ENCODE results near the gene PADI1. TPM values are rescaled to one million over a fixed set of nuclear protein-coding genes. Genes with fewer than 3 reads are reported as not detected.

PADI1 gene
- total and polyA plus RNA-seq, 8 donors: 0.37 to 98.2 TPM; not detected in 6

- no peak for DNase-seq
- peaks cover 0 to 4% (median 0%) of the 10 kb centered on the region in 4 donors for H3K4me1 ChIP-seq
- peaks cover 0 to 21% (median 0%) of the 10 kb centered on the region in 3 donors for H3K27me3 ChIP-seq
- H3K4me3 ChIP-seq: no peak overlapping the region
- intact Hi-C loops (cut with DNase I; ENCODE audit: low total_unique reads): no loop called here
- no peak overlapping the region for H3K27ac ChIP-seq
- 69 to 80% (median 75%) methylated on average over 7 of the region's 7 CpGs for WGBS, 5 donors
- no peaks in the 10 kb centered on the region for H3K36me3 ChIP-seq
- no peaks in the 10 kb centered on the region for H3K9me3 ChIP-seq
- TF ChIP-seq POLR2A (IDR thresholded peaks at IDR 0.05) (no peak), POLR2AphosphoS5 (IDR thresholded peaks at IDR 0.05) (no peak), EP300 (IDR thresholded peaks at IDR 0.05) (no peak), CTCF (IDR thresholded peaks at IDR 0.05) (no peak)
These were observed 22.5 kb downstream of the PADI1 start for GRCh38 chr1:17227358-17227915.

GRCh38 chr1:17228619-17229018, 23.7 kb downstream of the PADI1 start:
- Histone ChIP-seq H3K27me3 (peaks cover 0 to 16% (median 0%) of the 10 kb centered on the region in 3 donors), H3K4me3 (no peak overlapping the region), H3K9me3 (no peaks in the 10 kb centered on the region), H3K27ac (no peak overlapping the region), H3K36me3 (no peaks in the 10 kb centered on the region), H3K4me1 (peaks cover 0 to 9% (median 6%) of the 10 kb centered on the region in 4 donors)
- no peak for TF ChIP-seq CTCF (IDR thresholded peaks at IDR 0.05)
- TF ChIP-seq POLR2AphosphoS5 (IDR thresholded peaks at IDR 0.05): no peak
- TF ChIP-seq POLR2A (IDR thresholded peaks at IDR 0.05): no peak
- TF ChIP-seq EP300 (IDR thresholded peaks at IDR 0.05): no peak
- intact Hi-C loops (cut with DNase I; ENCODE audit: low total_unique reads): no loop called here
- 70 to 80% (median 73%) methylated on average over 3 to 8 of the region's 8 CpGs for WGBS, 5 donors
- DNase-seq: no peak

GRCh38 chr1:17229379-17229778, 24.5 kb downstream of the PADI1 start:
- peak in 1 of 2 donors; percentile 82 for DNase-seq
- 49 to 79% (median 58%) methylated on average over 4 to 6 of the region's 6 CpGs for WGBS, 5 donors
- intact Hi-C loops (cut with DNase I; ENCODE audit: low total_unique reads): no loop called here
- H3K27me3 ChIP-seq: peaks cover 0 to 12% (median 0%) of the 10 kb centered on the region in 3 donors
- no peaks in the 10 kb centered on the region for H3K9me3 ChIP-seq
- no peak overlapping the region for H3K4me3 ChIP-seq
- no peak for TF ChIP-seq CTCF (IDR thresholded peaks at IDR 0.05)
- TF ChIP-seq POLR2AphosphoS5 (IDR thresholded peaks at IDR 0.05): no peak
- TF ChIP-seq POLR2A (IDR thresholded peaks at IDR 0.05): no peak
- TF ChIP-seq EP300 (IDR thresholded peaks at IDR 0.05): no peak
- no peaks in the 10 kb centered on the region for H3K36me3 ChIP-seq
- no peak overlapping the region for H3K27ac ChIP-seq
- H3K4me1 ChIP-seq: peaks cover 0 to 13% (median 10%) of the 10 kb centered on the region in 4 donors

- Histone ChIP-seq H3K27me3 (peaks cover 0 to 13% (median 0%) of the 10 kb centered on the region in 3 donors), H3K4me3 (no peak overlapping the region), H3K9me3 (no peaks in the 10 kb centered on the region), H3K36me3 (no peaks in the 10 kb centered on the region), H3K4me1 (peaks cover 0 to 13% (median 10%) of the 10 kb centered on the region in 4 donors), H3K27ac (no peak overlapping the region)
- no peak for TF ChIP-seq EP300 (IDR thresholded peaks at IDR 0.05)
- no peak for TF ChIP-seq CTCF (IDR thresholded peaks at IDR 0.05)
- no peak for TF ChIP-seq POLR2AphosphoS5 (IDR thresholded peaks at IDR 0.05)
- TF ChIP-seq POLR2A (IDR thresholded peaks at IDR 0.05): no peak
- intact Hi-C loops (cut with DNase I; ENCODE audit: low total_unique reads): loop anchor here (10.0 kb wide), 1 partner anchor 275 kb away; no protein-coding TSS in a partner anchor
- 79 to 94% (median 90%) methylated on average over 7 to 10 of the region's 10 CpGs for WGBS, 5 donors
- DNase-seq: no peak
These were observed 25.2 kb downstream of the PADI1 start for GRCh38 chr1:17230106-17230505.
